ENCODE measurements around the gene RAD51B. TPM values are rescaled to one million over a fixed set of nuclear protein-coding genes. Genes with fewer than 3 reads are reported as not detected.

RAD51B gene
- total RNA-seq, 1 experiment from 2014 or later, result 14.2 TPM

- H3K27ac Mint-ChIP-seq, result no peak overlapping the region
- no peak for DNase-seq (ENCODE audit: low spot score)
- H3K4me3 Mint-ChIP-seq, result no peak overlapping the region
- ChIA-PET CTCF (no interaction called here), POLR2A (no interaction called here)
- no peaks in the 10 kb centered on the region for H3K9me3 Mint-ChIP-seq
- H3K4me1 Mint-ChIP-seq, result peaks cover 32% of the 10 kb centered on the region
- TF ChIP-seq, protein P1, sequence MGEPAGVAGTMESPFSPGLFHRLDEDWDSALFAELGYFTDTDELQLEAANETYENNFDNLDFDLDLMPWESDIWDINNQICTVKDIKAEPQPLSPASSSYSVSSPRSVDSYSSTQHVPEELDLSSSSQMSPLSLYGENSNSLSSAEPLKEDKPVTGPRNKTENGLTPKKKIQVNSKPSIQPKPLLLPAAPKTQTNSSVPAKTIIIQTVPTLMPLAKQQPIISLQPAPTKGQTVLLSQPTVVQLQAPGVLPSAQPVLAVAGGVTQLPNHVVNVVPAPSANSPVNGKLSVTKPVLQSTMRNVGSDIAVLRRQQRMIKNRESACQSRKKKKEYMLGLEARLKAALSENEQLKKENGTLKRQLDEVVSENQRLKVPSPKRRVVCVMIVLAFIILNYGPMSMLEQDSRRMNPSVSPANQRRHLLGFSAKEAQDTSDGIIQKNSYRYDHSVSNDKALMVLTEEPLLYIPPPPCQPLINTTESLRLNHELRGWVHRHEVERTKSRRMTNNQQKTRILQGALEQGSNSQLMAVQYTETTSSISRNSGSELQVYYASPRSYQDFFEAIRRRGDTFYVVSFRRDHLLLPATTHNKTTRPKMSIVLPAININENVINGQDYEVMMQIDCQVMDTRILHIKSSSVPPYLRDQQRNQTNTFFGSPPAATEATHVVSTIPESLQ (CRISPR knock-in tag; IDR thresholded peaks at IDR 0.05), result no peak
- TF ChIP-seq TCF7 (CRISPR knock-in tag; IDR thresholded peaks at IDR 0.05; ENCODE audit: low read depth), result no peak
- TF ChIP-seq, protein P2, sequence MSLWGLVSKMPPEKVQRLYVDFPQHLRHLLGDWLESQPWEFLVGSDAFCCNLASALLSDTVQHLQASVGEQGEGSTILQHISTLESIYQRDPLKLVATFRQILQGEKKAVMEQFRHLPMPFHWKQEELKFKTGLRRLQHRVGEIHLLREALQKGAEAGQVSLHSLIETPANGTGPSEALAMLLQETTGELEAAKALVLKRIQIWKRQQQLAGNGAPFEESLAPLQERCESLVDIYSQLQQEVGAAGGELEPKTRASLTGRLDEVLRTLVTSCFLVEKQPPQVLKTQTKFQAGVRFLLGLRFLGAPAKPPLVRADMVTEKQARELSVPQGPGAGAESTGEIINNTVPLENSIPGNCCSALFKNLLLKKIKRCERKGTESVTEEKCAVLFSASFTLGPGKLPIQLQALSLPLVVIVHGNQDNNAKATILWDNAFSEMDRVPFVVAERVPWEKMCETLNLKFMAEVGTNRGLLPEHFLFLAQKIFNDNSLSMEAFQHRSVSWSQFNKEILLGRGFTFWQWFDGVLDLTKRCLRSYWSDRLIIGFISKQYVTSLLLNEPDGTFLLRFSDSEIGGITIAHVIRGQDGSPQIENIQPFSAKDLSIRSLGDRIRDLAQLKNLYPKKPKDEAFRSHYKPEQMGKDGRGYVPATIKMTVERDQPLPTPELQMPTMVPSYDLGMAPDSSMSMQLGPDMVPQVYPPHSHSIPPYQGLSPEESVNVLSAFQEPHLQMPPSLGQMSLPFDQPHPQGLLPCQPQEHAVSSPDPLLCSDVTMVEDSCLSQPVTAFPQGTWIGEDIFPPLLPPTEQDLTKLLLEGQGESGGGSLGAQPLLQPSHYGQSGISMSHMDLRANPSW (CRISPR knock-in tag; conservative IDR thresholded peaks at IDR 0.05; ENCODE audit: low read depth), result no peak
- TF ChIP-seq ZNF671 (CRISPR knock-in tag; IDR thresholded peaks at IDR 0.05), result no peak
- TF ChIP-seq HMGA2 (CRISPR knock-in tag; IDR thresholded peaks at IDR 0.05), result no peak
- TF ChIP-seq, protein P3, sequence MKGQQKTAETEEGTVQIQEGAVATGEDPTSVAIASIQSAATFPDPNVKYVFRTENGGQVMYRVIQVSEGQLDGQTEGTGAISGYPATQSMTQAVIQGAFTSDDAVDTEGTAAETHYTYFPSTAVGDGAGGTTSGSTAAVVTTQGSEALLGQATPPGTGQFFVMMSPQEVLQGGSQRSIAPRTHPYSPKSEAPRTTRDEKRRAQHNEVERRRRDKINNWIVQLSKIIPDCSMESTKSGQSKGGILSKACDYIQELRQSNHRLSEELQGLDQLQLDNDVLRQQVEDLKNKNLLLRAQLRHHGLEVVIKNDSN (CRISPR knock-in tag; IDR thresholded peaks at IDR 0.05), result no peak
- TF ChIP-seq, protein P4, sequence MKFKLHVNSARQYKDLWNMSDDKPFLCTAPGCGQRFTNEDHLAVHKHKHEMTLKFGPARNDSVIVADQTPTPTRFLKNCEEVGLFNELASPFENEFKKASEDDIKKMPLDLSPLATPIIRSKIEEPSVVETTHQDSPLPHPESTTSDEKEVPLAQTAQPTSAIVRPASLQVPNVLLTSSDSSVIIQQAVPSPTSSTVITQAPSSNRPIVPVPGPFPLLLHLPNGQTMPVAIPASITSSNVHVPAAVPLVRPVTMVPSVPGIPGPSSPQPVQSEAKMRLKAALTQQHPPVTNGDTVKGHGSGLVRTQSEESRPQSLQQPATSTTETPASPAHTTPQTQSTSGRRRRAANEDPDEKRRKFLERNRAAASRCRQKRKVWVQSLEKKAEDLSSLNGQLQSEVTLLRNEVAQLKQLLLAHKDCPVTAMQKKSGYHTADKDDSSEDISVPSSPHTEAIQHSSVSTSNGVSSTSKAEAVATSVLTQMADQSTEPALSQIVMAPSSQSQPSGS (CRISPR knock-in tag; IDR thresholded peaks at IDR 0.05; ENCODE audit: borderline replicate concordance, low read depth), result no peak
- TF ChIP-seq ZNF219 (CRISPR knock-in tag; IDR thresholded peaks at IDR 0.05; ENCODE audit: borderline replicate concordance), result no peak
- no peak for TF ChIP-seq MYBL2 (CRISPR knock-in tag; IDR thresholded peaks at IDR 0.05)
- no peak for ATAC-seq
- H3K36me3 Mint-ChIP-seq, result no peaks in the 10 kb centered on the region
- no peaks in the 10 kb centered on the region; the same call in 1 of the 2 replicates for H3K27me3 Mint-ChIP-seq (ENCODE audit: low read depth)
Observed at GRCh38 chr14:68177728-68178127, 358.1 kb downstream of the RAD51B start.

GRCh38 chr14:68178282-68178681 is 358.7 kb downstream of the RAD51B start:
- Mint-ChIP-seq H3K27me3 (ENCODE audit: low read depth) (no peaks in the 10 kb centered on the region; the same call in 1 of the 2 replicates), H3K4me1 (peaks cover 32% of the 10 kb centered on the region), H3K27ac (no peak overlapping the region), H3K36me3 (no peaks in the 10 kb centered on the region), H3K9me3 (no peaks in the 10 kb centered on the region), H3K4me3 (no peak overlapping the region)
- DNase-seq (ENCODE audit: low spot score), result no peak
- ChIA-PET CTCF (no interaction called here), POLR2A (no interaction called here)
- no peak for ATAC-seq
- TF ChIP-seq ZNF317 (CRISPR knock-in tag; IDR thresholded peaks at IDR 0.05; ENCODE audit: borderline replicate concordance, low read depth) (no peak), FOXJ3 (CRISPR knock-in tag; IDR thresholded peaks at IDR 0.05; ENCODE audit: borderline replicate concordance) (no peak), ZBTB21 (CRISPR knock-in tag; IDR thresholded peaks at IDR 0.05; ENCODE audit: borderline replicate concordance) (no peak), GABPB1 (CRISPR knock-in tag; IDR thresholded peaks at IDR 0.05) (no peak), ZNF138 (CRISPR knock-in tag; conservative IDR thresholded peaks at IDR 0.05) (no peak), CBFB (CRISPR knock-in tag; IDR thresholded peaks at IDR 0.05; ENCODE audit: low read depth) (no peak), EMX1 (CRISPR knock-in tag; IDR thresholded peaks at IDR 0.05) (no peak), ZNF232 (CRISPR knock-in tag; IDR thresholded peaks at IDR 0.05) (no peak), ZSCAN18 (CRISPR knock-in tag; IDR thresholded peaks at IDR 0.05) (no peak), RELA (CRISPR knock-in tag; IDR thresholded peaks at IDR 0.05; ENCODE audit: borderline replicate concordance) (no peak), E2F5 (CRISPR knock-in tag; IDR thresholded peaks at IDR 0.05) (no peak)
- TF ChIP-seq, protein P5, sequence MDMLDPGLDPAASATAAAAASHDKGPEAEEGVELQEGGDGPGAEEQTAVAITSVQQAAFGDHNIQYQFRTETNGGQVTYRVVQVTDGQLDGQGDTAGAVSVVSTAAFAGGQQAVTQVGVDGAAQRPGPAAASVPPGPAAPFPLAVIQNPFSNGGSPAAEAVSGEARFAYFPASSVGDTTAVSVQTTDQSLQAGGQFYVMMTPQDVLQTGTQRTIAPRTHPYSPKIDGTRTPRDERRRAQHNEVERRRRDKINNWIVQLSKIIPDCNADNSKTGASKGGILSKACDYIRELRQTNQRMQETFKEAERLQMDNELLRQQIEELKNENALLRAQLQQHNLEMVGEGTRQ (CRISPR knock-in tag; IDR thresholded peaks at IDR 0.05), result no peak
- TF ChIP-seq, protein P6, sequence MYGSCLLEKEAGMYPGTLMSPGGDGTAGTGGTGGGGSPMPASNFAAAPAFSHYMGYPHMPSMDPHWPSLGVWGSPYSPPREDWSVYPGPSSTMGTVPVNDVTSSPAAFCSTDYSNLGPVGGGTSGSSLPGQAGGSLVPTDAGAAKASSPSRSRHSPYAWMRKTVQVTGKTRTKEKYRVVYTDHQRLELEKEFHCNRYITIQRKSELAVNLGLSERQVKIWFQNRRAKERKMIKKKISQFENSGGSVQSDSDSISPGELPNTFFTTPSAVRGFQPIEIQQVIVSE (CRISPR knock-in tag; IDR thresholded peaks at IDR 0.05; ENCODE audit: borderline replicate concordance), result no peak
- TF ChIP-seq, protein P7, sequence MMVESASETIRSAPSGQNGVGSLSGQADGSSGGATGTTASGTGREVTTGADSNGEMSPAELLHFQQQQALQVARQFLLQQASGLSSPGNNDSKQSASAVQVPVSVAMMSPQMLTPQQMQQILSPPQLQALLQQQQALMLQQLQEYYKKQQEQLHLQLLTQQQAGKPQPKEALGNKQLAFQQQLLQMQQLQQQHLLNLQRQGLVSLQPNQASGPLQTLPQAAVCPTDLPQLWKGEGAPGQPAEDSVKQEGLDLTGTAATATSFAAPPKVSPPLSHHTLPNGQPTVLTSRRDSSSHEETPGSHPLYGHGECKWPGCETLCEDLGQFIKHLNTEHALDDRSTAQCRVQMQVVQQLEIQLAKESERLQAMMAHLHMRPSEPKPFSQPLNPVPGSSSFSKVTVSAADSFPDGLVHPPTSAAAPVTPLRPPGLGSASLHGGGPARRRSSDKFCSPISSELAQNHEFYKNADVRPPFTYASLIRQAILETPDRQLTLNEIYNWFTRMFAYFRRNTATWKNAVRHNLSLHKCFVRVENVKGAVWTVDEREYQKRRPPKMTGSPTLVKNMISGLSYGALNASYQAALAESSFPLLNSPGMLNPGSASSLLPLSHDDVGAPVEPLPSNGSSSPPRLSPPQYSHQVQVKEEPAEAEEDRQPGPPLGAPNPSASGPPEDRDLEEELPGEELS (CRISPR knock-in tag; IDR thresholded peaks at IDR 0.05), result no peak
